GM12801 (cell line): ENCODE results near the gene MYL5.

Source experiments
- CTCF ChIP-seq: IDR thresholded peaks from one replicate; pipeline ENCODE4 v1.5.1; 2011; ENCODE audit warnings: control low read depth; ENCODE audit not compliant: insufficient read length; ENCODE audit errors: extremely low read depth

Gene MYL5

GRCh38 chr4:726838-727237 lies 52.5 kb downstream of the MYL5 start:
- no peak for TF ChIP-seq CTCF

- no peak for TF ChIP-seq CTCF
Measured at GRCh38 chr4:727576-727975, 53.2 kb downstream of the MYL5 start.

GRCh38 chr4:729336-730315 lies 55.3 kb downstream of the MYL5 start:
- TF ChIP-seq CTCF, result no peak

GRCh38 chr4:730511-730910 lies 56.2 kb downstream of the MYL5 start:
- no peak for TF ChIP-seq CTCF
